GM19455 (cell line): ENCODE results near the gene TTYH2.

Source experiments
- ATAC-seq: cut with Tn5 transposase; IDR thresholded peaks from one replicate; pipeline ENCODE4 v1.9.1; 2021; ENCODE audit not compliant: unreplicated experiment

TTYH2 gene

GRCh38 chr17:74234486-74234885 is 21.1 kb downstream of the TTYH2 start:
- no peak for ATAC-seq

- ATAC-seq, result no peak
Observed at GRCh38 chr17:74235040-74235581, 21.7 kb downstream of the TTYH2 start.

DNA sequence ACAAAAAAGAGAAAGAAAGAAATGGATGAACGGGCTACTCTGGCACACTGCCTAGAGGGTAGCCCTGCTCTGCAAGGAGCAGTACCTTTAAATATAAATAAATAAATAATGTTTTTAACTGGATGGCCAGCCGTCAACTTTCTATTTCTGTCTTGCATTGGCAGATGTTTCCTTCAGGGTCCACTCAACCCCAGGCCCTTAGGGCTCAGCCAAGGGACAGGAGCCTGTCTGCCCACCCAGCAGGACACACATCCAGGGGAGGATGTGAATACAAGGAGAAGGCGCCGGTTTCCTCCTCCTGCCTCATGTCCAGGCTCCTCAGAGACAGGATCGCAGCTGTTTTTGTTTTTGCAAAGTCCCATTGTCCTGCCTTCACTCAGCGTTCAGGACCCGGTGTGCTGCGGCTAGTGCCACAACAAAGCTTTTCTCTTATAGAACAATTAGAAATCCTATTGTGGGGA is 22.6 kb downstream of the TTYH2 start:
- ATAC-seq, result no peak

GRCh38 chr17:74237321-74237720 is 23.9 kb downstream of the TTYH2 start:
- no peak for ATAC-seq

GRCh38 chr17:74239172-74239571 is 25.8 kb downstream of the TTYH2 start:
- ATAC-seq, result no peak

DNA sequence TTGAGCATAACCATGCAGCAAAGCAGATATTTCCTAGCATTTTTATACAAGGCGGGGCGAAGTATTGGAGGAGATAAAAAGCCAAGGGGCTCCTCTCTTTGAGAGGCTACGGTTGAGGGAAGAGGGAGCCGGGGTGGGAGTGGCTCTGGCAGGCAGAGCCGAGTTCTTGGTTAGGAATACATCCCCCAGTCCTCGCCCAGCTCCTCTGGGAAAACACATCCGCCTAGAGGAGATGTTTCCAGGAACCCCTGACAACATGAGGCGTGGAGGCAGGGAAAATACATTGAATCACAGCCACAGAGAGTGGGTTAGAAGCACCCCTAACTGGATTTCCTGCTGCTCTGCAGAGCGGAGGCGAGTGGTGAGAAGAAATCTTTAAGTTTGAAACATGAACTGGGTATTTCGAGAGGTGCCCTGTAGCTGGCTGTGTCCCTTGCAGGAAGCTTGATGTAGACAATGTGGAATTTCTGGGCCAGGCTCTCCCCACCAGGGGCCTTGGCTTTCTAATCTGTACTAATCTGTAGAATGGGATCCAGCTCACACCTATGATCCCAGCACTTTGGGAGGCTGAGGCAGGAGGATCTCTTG is 27.3 kb downstream of the TTYH2 start:
- no peak for ATAC-seq

GRCh38 chr17:74241431-74241830 is 28.1 kb downstream of the TTYH2 start:
- ATAC-seq, result no peak

DNA sequence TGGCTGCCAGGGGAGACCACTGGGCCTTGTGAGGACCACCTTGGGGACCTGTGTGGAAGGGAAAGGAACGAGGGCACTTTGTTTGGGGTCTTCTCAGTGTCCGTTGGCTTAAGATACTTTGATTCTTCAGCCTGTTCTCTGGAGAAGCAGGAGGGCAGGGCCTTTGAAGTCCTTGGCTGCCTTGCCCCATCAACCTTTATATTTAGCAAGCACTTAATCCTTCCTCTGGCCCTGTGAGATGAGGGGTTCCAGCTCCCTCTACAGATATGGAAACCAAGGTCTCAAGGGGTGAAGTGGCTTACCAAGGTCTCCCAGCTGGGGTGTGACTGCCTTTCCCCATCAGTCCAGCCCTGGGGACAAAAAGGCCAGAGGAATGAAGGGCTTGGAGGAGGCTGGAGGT is 28.5 kb downstream of the TTYH2 start:
- no peak for ATAC-seq

GRCh38 chr17:74243013-74243755 is 29.8 kb downstream of the TTYH2 start:
- ATAC-seq, result no peak

GRCh38 chr17:74244128-74244527 is 30.8 kb downstream of the TTYH2 start:
- ATAC-seq, result no peak

- ATAC-seq, result no peak
Observed at GRCh38 chr17:74244548-74244947, 31.2 kb downstream of the TTYH2 start.

DNA sequence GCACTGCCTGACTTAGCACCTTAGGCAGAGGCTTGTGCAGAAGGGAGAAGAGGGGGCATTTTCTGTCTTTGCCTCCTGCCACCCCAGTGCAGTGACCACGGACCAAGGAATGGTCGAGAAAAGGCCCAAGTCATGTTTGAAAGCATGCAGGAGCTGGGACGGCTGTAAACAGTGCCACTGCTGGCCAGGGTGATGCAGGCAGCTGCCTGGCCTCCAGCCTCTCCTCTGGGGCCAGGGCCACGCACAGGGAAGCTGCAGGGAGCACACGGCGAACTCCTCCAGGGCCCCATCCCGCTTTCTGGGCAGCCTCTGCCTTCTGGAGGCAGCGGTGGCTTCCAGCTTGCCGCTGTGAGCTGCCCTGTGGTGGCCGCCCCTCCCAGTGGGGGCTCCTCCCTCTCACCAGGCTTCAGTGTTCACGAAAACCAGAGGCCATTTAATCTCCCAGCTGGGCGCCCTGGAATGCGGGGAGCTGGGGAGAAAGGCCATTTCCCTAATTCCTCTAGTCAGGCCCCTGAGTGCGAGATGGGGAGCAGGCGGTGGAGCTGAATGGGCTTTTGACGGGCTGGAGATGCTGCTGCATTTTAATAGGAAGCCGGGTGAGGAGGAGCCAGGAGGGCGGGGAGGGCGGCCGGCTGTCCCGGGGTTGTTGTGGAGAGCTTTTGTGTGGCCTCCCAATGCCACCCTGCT is 31.9 kb downstream of the TTYH2 start:
- no peak for ATAC-seq

GRCh38 chr17:74245871-74246270 is 32.5 kb downstream of the TTYH2 start:
- no peak for ATAC-seq

- ATAC-seq, result no peak
Observed at GRCh38 chr17:74249590-74250270, 36.4 kb downstream of the TTYH2 start.

- ATAC-seq, result no peak
Observed at GRCh38 chr17:74250324-74250995, 37.1 kb downstream of the TTYH2 start.

DNA sequence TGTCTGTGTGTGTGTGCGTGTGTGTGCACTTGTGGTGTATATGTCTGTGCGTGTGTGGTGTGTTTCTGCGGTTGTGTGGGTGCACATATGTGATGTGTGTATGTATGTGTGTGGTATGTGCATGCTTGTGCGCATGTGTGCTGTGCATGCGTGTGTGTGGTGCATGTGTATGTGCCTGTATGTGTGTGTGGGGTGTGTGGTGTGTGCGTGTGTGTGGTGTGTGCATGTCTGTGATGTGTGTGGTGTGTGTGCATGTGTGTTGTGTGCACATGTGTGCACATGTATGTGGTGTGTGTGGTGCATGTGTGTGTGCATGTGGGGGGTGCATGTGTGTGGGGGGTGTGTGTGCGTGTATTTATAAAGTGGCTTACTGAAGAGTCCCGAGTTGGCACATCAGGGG is 37.7 kb downstream of the TTYH2 start:
- no peak for ATAC-seq

DNA sequence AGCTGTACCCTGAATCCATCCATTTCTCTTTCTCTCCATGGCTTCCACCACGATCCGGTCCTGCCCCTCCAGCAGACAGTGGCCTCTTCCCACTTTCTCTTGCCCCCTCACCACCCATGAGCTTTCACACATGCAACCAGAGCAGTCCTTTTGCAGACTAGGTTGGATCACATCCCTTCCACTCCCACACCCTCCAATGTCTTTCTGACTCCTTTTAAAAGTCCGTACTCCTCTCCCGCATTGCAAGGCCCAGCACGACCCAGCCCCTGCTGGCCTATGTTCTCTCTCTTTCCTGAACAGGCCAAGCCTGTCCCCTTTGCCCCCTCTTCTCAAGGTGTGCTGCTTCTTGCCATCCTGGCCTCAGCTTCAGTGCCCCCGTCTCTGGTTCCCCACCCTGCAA is 38.2 kb downstream of the TTYH2 start:
- ATAC-seq, result no peak

- no peak for ATAC-seq
Observed at GRCh38 chr17:74252211-74252610, 38.8 kb downstream of the TTYH2 start.

DNA sequence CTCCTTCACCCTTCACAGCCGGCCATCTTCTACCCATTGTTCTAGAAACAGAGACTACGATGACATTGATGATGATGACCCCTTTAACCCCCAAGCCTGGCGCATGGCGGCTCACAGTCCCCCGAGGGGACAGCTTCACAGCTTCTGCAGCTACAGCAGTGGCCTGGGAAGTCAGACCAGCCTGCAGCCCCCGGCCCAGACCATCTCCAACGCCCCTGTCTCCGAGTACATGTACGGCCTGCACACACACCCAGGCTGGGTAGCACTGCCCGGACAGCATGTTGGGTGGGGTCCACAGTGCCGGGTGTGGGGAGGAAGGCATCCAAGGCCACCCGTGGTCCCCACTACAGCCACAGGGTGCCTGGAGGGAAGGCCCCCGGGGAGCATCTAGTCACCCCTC is 39.7 kb downstream of the TTYH2 start:
- no peak for ATAC-seq

DNA sequence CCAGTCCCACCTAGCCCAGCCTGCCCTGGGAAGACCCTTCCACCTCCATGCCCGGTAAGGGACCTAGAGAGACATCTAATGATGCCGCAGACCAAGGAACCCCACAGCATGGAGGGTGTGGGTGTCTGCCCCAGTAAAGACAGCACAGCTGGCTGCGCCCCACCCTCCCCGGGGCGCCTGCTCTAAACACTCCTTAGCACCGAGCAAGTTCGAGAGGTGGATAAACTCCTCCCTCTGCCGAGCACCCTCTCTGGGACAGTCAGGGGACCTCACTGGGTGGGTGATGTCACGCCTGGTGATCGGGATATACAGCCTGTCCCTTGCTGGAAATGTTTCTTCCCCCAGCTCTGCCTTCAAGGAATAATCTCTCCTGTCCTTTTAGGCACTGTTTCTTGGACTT is 43.9 kb downstream of the TTYH2 start:
- ATAC-seq, result no peak
